Stimulated activated CD4-positive, alpha-beta T cell treated with anti-CD3 and anti-CD28 coated beads, Interleukin-12 subunit alpha, Interleukin-12 subunit beta, amount 100 ng/mL, for 24 hours (primary cell): ENCODE measurements around the gene ANAPC13.

Experiments used
- DNase-seq, 2 experiments: peaks; one replicate each; pipeline ENCODE4 v3.0.0-alpha.2; 2020; ENCODE audit warnings: low read depth in 2 of 2

ANAPC13 gene

DNA sequence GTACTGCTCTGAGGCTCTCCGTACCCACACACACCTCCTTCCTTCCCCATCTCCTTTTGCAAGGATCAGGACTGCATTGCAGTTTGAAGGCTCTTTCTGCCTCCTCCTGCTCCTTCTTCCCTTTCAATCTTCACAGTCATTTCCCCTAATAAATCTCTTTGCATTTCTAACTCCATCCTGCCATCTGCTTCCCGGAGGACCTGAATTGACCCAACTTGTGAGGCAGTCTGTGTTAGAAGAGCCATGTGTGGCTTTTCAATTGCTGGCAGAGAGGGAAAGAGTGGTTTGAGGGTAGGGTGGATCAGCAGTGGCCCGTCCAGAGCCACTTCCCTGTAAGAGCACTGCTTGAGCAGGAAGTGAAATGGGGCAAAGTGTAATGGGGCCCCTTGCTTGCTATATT is 35.8 kb downstream of the ANAPC13 start:
- DNase-seq, result no peak

DNA sequence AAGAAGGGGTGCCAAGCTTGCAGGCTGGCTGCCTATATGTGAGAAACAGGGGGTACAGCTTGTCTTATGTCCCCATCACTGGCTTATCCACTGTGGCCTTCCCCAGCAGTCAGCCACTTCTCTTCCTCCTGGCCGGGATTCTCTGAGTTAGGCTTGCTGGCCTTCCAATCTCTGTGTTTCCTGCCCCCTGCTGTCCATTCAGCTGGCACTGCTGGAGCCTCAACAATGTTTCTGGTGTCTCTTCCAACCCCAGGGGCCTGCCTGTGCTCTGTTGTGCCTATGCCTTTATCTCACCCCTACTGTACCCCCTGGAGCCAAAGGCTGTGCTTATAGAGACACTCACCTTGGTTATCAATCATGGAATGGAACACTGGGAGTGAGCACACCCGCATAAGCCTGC is 36.5 kb downstream of the ANAPC13 start:
- no peak for DNase-seq

DNA sequence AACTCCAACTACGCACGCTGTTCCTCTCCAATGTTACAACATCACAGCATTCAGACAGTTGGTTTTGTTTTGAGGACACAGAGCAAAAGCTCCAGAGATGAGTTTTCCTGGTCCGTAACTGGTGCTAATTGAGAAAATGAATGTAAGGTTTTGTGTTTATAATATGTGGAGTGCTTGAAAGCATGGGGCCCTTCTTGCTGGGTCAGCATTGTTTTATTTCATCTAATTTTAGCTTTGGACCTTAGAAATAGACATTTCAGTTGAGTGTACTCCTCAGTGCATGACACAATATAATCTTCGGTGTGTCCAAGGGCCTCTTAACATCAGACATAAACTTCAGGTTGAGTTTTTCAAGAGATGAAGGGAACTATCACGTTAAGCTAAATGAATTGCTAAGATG is 37.1 kb downstream of the ANAPC13 start:
- no peak for DNase-seq

DNA sequence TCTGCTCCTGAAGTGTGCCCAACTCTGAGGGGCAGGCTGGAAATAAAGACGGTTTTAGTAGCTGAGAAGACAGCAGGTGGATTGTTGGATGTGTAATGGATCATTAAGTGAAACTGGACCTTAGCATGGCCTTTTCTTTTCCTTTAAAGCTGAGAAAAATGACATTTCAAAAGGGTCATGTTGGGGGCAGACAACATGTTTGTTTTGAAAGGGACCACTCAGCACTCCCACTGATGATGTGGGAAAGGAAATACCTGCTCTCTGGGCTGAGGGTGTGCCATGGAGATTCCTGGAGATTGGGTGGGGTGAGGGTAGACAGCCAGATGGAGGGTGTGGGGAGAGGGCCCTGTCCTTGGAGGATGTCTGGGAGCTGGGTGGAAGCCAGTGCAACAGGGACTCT is 38.4 kb downstream of the ANAPC13 start:
- DNase-seq, result no peak

DNA sequence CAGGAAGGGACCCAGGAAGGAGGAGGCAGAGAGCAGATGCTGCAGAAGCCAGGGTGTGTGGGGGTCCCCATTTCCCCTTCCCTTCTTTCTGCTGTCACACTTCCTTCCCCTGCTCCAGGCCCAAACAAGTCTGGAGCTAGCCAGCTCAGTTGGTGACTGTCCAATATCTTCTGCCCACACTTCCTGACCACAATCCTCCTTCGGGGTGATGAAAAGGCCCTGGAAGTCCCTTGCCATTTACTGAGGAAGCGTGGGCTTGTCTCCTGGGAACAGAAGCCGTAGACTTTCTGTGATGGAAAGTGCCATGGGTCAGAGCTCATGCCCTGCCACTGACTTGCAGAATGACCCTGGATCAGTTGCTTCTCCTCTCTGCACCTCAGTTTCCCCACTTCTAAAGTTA is 39.0 kb downstream of the ANAPC13 start:
- DNase-seq, result no peak

DNA sequence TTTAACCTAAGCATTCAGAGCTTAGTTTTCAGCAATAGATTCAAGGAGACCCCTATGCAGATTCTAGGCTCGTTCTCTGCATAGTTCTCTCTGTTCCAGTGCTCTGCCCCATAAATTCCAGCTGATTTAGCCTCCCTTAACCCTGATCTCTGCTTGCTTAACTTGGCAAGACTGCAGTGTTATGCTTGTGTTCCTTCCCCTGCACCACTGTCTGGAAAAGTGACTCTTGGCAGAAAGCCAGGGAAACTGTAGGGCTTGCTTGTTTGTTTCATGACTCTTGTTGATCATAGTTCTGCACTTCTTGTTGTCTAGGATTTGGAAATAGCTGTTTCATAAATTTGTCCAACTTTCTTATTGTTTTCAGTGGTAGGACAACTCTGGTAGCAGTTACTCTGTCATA is 40.1 kb downstream of the ANAPC13 start:
- no peak for DNase-seq

DNA sequence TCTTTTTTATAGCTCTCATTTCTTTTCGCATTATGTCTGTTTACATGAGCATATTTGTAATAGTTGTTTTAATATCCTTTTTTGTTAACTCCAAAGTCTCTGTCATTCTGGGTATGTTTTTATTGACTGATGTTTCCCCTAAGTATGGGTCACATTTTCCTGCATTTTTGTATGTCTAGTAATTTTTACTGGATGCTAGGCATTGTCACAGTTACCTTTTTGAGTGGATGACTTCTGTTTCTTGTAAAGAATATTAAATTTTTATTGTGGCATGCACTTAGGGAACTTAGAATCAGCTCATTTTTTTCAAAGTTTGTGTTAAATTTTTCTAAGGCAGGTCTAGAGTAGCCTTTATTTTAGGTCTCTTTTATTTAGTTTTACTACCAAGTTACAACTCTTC is 40.7 kb downstream of the ANAPC13 start:
- DNase-seq, result no peak

DNA sequence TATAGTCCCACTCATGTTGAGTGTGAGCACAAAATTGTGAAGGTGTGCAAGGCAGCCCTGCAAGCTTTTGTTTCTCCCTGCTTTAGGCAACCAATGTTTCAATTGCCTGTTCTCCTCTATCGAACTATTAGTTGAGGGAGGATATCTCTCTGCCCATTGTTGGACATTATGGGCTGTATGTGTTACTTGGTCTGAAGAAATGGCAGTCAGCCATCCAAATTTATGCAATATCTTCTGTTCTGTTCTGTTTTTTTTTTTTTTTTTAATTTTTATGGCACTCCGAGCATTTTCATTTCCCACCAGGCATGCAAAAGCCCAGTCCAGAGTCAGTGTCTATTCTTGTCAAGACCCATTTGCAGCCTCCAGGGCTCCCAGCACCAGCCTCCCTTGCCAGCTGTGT is 44.0 kb downstream of the ANAPC13 start:
- no peak for DNase-seq

DNA sequence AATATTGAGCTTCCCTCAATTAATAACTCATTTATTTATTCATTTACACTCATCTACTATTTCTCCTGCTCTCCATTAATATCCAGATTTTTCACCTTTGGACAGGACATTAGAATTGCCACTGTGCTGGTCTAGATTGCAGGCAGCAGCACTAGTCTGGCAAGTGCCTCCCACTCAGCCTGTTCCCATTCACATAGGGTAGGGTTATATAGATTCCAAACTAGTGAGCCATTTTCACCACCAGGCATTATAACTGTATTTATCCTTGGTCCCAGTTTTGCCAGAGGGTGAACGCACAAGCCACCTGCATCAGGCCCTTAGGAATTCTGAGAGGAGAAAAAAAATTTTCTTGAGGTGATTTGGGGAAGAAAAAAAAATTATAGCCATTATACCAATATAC is 44.5 kb downstream of the ANAPC13 start:
- DNase-seq, result no peak

DNA sequence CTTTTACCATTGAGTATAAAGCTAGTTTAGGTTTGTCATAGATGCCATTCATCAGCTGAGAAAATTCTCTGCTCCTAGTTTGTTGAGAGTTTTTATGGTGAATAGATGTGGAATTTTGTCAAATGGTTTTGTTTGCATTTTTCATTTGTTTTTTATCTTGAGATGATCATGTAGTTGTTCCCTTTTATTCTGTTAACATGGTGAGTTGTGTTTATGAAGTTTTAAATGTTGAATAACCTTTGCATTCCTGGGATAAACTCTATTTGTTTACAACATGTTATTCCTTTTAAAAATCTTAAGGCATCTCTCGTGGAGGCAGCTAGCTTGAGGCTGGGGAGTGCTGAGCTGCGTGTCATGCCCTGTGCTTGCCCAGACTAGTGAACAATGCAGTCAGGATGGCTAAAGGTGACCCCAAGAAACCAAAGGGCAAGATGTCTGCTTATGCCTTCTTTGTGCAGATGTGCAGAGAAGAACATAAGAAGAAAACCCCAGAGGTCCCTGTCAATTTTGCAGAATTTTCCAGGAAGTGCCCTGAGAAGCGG is 48.5 kb downstream of the ANAPC13 start:
- no peak for DNase-seq

DNA sequence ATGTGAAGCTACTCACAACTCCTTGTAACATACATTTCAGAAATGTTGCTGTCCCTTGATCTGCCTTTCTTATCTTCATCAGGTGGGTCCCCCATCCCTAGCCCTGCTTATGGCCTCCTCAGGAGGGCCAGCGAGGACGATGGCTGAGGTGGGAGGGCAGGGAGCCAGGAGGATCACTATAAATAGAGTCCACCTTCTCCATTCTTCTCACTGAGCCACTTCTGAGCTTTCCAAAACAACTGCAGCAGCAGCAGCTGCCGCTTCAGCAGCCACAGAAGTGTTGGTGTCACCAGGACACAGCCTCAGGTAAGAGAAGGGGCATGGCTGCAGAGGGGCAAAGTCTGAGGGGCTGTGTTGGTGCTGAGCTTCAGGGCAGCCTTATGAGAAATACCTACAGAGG is 53.5 kb downstream of the ANAPC13 start:
- no peak for DNase-seq

DNA sequence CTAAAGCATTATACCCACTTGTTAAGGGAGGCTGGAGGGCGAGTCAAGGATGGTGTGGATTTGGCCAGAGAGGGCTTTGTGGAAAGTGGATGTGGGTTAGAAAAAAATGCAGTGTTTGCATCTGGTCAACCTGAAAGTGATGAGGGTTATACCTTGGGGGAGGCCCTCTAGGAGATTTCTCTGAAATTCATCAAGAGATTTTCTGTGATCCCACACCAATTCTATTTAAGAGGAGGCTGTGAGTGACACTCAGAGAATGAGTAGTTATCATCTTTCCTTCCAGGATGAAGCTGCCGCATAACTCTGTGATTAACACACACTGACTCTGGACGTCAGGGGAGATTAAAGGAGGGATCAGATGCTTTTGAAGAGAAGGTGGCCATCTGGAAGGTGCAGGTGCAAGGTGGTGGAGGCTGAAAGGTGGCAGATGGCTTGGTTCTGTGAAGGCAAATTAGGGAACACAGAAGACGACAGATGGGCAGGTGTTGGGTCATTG is 54.8 kb downstream of the ANAPC13 start:
- no peak for DNase-seq

DNA sequence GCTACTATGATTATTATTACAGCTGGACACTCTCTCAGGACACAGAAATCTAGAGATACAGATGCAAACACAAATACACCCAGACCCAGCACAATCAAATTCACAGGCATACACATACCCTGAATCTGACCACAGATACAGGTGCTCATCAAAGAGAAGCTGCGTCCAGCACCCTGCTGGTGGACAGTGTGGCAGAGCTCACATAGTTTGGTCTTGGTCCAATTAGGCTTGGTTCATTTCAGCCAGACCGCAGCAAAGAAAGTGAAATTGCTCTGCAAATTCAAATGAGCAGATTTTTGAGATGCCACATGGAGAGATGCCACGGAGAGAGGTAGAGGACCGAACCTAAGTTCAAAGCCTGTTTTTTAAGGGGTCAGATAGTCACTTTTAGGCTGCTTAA is 55.6 kb downstream of the ANAPC13 start:
- DNase-seq, result no peak

DNA sequence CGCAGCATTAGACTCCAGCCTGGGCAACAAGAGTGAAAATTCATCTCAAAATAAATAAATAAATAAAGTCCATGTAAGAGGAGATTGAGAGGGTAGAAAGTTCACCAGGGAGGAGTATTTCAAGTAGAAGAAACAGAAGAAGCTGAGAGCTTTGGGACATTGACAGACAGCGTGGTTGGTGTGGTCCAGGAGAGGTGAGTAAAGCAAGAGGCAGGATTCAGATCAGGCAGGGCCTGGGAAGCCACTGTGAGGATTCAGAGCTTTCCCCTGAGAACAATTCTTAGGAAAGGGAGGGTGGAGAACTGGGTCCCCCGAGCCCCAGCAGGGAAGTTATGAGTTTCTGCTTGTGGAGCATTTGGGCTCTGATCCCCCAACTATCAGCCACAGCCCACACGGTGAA is 57.4 kb downstream of the ANAPC13 start:
- DNase-seq, result no peak
